ENCODE results near the gene DNAH10. TPM values are rescaled to one million over a fixed set of nuclear protein-coding genes. Genes with fewer than 3 reads are reported as not detected.

DNAH10 gene
- total RNA-seq, 1 donor from 2014 or later = 10.1 TPM

DNA sequence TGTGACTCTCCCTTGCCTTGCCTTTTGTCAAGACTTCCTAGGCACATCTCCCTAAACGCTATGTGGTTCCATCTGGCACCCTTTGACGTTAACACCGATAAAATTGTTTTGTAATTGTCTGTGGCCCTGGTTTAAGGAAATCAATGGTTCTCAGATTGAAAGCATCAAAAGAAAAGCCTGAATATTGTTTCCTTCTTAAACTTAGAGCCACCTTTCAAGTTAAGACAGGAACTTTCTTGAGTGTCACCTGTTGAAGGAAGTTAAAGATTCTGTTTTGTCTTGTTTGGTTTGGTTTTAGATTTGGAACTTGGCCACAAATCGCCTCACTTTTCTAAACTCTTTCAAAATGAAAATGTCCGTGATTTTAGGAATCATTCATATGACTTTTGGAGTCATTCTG is 14.8 kb upstream of the DNAH10 start:
- Histone ChIP-seq H3K4me1 (no peaks in the 10 kb centered on the region), H3K27ac (no peak overlapping the region), H3K4me3 (no peak overlapping the region), H3K27me3 (ENCODE audit: low read depth) (no peaks in the 10 kb centered on the region), H3K9me3 (no peaks in the 10 kb centered on the region), H3K36me3 (peaks cover 80% of the 10 kb centered on the region)
- TF ChIP-seq, protein P1, sequence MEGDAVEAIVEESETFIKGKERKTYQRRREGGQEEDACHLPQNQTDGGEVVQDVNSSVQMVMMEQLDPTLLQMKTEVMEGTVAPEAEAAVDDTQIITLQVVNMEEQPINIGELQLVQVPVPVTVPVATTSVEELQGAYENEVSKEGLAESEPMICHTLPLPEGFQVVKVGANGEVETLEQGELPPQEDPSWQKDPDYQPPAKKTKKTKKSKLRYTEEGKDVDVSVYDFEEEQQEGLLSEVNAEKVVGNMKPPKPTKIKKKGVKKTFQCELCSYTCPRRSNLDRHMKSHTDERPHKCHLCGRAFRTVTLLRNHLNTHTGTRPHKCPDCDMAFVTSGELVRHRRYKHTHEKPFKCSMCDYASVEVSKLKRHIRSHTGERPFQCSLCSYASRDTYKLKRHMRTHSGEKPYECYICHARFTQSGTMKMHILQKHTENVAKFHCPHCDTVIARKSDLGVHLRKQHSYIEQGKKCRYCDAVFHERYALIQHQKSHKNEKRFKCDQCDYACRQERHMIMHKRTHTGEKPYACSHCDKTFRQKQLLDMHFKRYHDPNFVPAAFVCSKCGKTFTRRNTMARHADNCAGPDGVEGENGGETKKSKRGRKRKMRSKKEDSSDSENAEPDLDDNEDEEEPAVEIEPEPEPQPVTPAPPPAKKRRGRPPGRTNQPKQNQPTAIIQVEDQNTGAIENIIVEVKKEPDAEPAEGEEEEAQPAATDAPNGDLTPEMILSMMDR (IDR thresholded peaks at IDR 0.05) = no peak
- no peak for DNase-seq
- ATAC-seq = no peak
- intact Hi-C loops (cut with DNase I) = no loop called here

DNA sequence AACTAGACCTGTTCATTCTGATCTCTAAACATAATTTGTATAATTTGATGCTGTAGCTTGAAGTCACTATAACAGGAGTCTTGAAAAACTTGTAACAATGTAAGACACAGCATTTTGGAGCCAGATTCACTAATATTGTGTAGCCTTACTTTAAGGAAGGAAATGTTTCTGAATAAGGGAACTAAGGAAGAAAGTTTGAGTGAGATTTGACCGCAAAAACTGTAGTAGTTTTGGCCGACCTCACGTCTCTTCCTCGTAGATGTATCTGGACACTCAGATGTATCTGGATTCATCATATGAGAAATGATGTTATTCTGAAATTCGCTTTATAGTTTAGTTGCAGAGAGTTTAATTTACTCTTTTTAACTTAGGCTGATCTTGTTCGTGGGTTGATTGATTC is 13.9 kb upstream of the DNAH10 start:
- intact Hi-C loops (cut with DNase I) = no loop called here
- Histone ChIP-seq H3K9me3 (no peaks in the 10 kb centered on the region), H3K4me1 (no peaks in the 10 kb centered on the region), H3K36me3 (peaks cover 80% of the 10 kb centered on the region), H3K27ac (no peak overlapping the region), H3K4me3 (no peak overlapping the region), H3K27me3 (ENCODE audit: low read depth) (no peaks in the 10 kb centered on the region)
- DNase-seq (no peak), ATAC-seq (no peak)
- TF ChIP-seq, protein P1 (IDR thresholded peaks at IDR 0.05) = no peak

DNA sequence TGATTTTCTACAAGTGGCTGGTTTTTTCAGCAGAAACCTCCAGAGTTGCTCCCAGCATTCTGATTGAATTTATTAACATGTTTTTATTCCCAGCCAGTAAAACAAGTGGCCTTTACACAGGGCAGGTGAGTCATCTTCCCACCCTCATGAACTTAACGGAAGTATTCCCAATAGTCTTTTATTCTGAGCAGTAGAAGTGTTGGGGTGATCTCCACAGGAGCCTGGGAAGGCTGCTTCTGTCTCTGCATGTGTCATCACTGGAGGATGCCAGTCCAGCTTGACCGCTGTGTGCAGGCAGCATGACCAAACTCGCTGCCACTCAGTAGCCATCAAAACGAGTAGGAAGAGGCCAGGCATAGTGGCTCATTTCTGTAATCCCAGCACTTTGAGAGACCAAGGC is 13.4 kb upstream of the DNAH10 start:
- ATAC-seq (no peak), DNase-seq (no peak)
- TF ChIP-seq, protein P1 (IDR thresholded peaks at IDR 0.05) = no peak
- intact Hi-C loops (cut with DNase I) = no loop called here
- Histone ChIP-seq H3K4me3 (no peak overlapping the region), H3K9me3 (no peaks in the 10 kb centered on the region), H3K27me3 (ENCODE audit: low read depth) (no peaks in the 10 kb centered on the region), H3K4me1 (no peaks in the 10 kb centered on the region), H3K27ac (no peak overlapping the region), H3K36me3 (peaks cover 80% of the 10 kb centered on the region)

DNA sequence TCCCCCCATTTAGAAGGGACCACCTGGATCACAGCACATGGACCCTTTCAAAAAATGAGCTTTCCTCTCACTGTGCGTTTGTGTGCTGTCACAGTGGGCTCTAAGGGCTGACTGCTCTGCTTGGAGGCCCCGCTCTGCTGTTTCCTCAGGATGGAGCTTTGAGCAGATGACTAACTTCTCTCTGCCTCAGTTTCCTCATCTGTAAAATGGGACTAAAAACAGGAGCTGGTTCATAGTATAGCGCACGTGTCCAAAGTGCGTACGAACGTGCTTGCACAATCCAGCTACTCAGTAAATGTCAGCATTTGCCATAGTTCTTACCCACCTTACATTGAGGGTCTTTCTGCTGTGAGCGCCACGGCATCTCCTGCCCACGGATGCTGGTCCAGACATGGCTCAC is 12.7 kb upstream of the DNAH10 start:
- Histone ChIP-seq H3K4me1 (no peaks in the 10 kb centered on the region), H3K4me3 (no peak overlapping the region), H3K27me3 (ENCODE audit: low read depth) (no peaks in the 10 kb centered on the region), H3K36me3 (peaks cover 80% of the 10 kb centered on the region), H3K27ac (no peak overlapping the region), H3K9me3 (no peaks in the 10 kb centered on the region)
- intact Hi-C loops (cut with DNase I) = no loop called here
- DNase-seq = no peak
- no peak for ATAC-seq
- TF ChIP-seq, protein P1 (IDR thresholded peaks at IDR 0.05) = no peak

DNA sequence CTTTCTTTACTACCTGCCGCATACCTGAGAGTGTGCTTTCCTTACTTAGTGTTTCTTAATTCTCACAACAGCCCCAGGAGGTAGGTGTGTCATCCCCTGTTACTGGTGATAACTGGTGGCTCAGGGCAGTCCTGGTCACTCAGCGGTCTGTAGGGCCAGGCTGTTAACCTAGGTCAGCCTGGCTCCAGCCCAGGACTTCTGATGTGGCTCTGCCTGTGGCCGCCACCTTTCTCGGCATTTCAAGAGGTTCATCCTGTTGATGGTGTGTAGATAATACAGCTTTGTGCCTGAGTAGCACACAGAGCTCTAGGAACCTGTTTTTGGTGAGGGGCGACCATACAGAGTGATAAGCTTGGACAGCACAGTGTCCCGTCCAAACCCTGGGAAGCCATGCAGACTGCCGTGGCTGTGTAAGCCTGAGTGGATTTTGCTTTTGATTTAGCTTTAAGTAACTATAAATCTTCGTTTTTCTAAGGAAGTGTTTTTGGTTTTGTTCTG is 11.9 kb upstream of the DNAH10 start:
- DNase-seq (no peak), ATAC-seq (no peak)
- H3K4me1 ChIP-seq = no peaks in the 10 kb centered on the region
- peaks cover 80% of the 10 kb centered on the region for H3K36me3 ChIP-seq
- no peaks in the 10 kb centered on the region for H3K27me3 ChIP-seq (ENCODE audit: low read depth)
- intact Hi-C loops (cut with DNase I) = no loop called here
- TF ChIP-seq, protein P1 (IDR thresholded peaks at IDR 0.05) = no peak
- H3K9me3 ChIP-seq = no peaks in the 10 kb centered on the region
- no peak overlapping the region for H3K4me3 ChIP-seq
- H3K27ac ChIP-seq = no peak overlapping the region

DNA sequence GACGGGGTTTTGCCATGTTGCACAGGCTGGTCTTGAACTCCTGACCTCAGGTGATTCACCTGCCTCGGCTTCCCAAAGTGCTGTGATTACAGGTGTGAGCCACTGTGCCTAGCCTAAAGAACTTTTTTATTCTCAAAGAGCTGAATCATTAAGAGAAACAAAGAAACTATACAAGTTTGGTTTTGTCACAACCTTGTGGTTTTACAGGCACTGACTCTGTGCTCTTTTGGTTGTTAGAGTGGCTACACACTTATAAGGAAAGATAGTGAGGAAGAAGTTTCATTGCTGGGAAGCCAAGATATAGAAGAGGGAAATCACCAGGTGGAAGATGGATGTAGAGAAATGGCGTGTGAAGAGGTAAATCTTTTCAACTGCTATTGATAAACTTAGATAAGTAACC is 10.1 kb upstream of the DNAH10 start:
- Histone ChIP-seq H3K4me3 (no peak overlapping the region), H3K4me1 (no peaks in the 10 kb centered on the region), H3K27me3 (ENCODE audit: low read depth) (no peaks in the 10 kb centered on the region), H3K27ac (no peak overlapping the region), H3K36me3 (peaks cover 90% of the 10 kb centered on the region), H3K9me3 (no peaks in the 10 kb centered on the region)
- TF ChIP-seq, protein P1 (IDR thresholded peaks at IDR 0.05) = no peak
- no peak for DNase-seq
- intact Hi-C loops (cut with DNase I) = no loop called here
- no peak for ATAC-seq
